K562 (cell line): Measurements from ENCODE around the gene EFNA5. TPM values are rescaled to one million over a fixed set of nuclear protein-coding genes. Genes with fewer than 3 reads are reported as not detected.

Experiments used
- ATAC-seq: fragments of 200-7000 bp; cut with Tn5 transposase; 3 replicates; pipeline ENCODE4 v1.9.1; 2020; ENCODE audit warnings: moderate library complexity
- BruUV-seq: library from RNA; stranded (reverse); fragments of 400-500 nt; replicated peaks from 2 replicates; lab custom pipeline; 2021; lab: Mats Ljungman, UMichigan
- CTCF ChIA-PET: fragments of 300-600 bp; formaldehyde crosslinking; extraction: SDS; loops from one replicate; lab custom pipeline; 2021; ENCODE audit warnings: low intra/inter-chr PET ratio; lab: Yijun Ruan, JAX
- POLR2A ChIA-PET: fragments of 300-600, 350-650 bp; sonication (Branson Sonifier 250); formaldehyde crosslinking; extraction: SDS; loops from one replicate; lab custom pipeline; 2021; ENCODE audit warnings: antibody characterized with exemption, inconsistent platforms; lab: Yijun Ruan, JAX
- DNase-seq, 4 experiments: peaks; one replicate each; pipeline versions ENCODE4 v3.0.0 to v3.0.0-alpha.2; 2011 to 2018; ENCODE audit warnings: low spot score in 3 of 4, mixed read lengths in 3 of 4; ENCODE audit errors: extremely low read depth in 1 of 4
- FAIRE-seq: peaks from 2 replicates; lab custom pipeline; 2011; peaks lifted over from hg19 to GRCh38; lab: Jason Lieb, UNC
- H2AFZ ChIP-seq: 2 replicates; pipeline ENCODE4 v1.6.0; 2011; ENCODE audit warnings: low read depth, low read length, control low read depth, inconsistent platforms
- H3K27ac ChIP-seq: fragments of 200-600 bp; 3 replicates; pipeline ENCODE4 v1.8.0; 2011; ENCODE audit warnings: low read depth, mild to moderate bottlenecking, control low read depth, inconsistent platforms, low read length, moderate library complexity, mixed read lengths; ENCODE audit errors: extremely low read depth
- H3K27me3 ChIP-seq, 2 experiments: fragments of 300-600 bp in 1 of 2; 2 replicates in 1 of 2; 3 replicates in 1 of 2; pipeline versions ENCODE4 v1.6.0 to v1.8.0; 2011; ENCODE audit warnings: inconsistent platforms in 2 of 2, low read length in 2 of 2, mild to moderate bottlenecking in 1 of 2, mixed read lengths in 1 of 2, moderate library complexity in 1 of 2; ENCODE audit not compliant: control insufficient read depth in 2 of 2, insufficient read depth in 2 of 2
- H3K36me3 ChIP-seq: fragments of 300-600 bp; 3 replicates; pipeline ENCODE4 v1.8.0; 2011; ENCODE audit warnings: mild to moderate bottlenecking, low read length, inconsistent platforms; ENCODE audit not compliant: control insufficient read depth, insufficient read depth
- H3K4me1 ChIP-seq, 2 experiments: fragments of 200-600 bp in 1 of 2; replicated peaks in 1 of 2; 2 replicates in 1 of 2; 3 replicates in 1 of 2; pipeline versions ENCODE4 v1.5.1 to v1.8.0; 2011; ENCODE audit warnings: inconsistent platforms in 2 of 2, low read length in 2 of 2, mild to moderate bottlenecking in 1 of 2, mixed read lengths in 1 of 2, moderate library complexity in 1 of 2; ENCODE audit not compliant: control insufficient read depth in 2 of 2, insufficient read depth in 2 of 2
- H3K4me2 ChIP-seq: 2 replicates; pipeline ENCODE4 v1.6.1; 2011; ENCODE audit warnings: low read length, control low read depth, inconsistent platforms, mixed read lengths; ENCODE audit not compliant: insufficient read depth
- H3K4me3 ChIP-seq: fragments of 200-600 bp; sonication (generic), shearing (Covaris generic); 2 replicates; pipeline ENCODE4 v1.5.1; 2016; ENCODE audit warnings: control low read depth, inconsistent platforms
- H3K79me2 ChIP-seq: fragments of 200-600 bp; 3 replicates; pipeline ENCODE4 v1.8.0; 2011; ENCODE audit warnings: low read length, inconsistent platforms; ENCODE audit not compliant: control insufficient read depth, insufficient read depth
- H3K9ac ChIP-seq, 2 experiments: 2 replicates each; pipeline versions ENCODE4 v1.6.0 to v1.6.1; 2011; ENCODE audit warnings: low read depth in 2 of 2, low read length in 2 of 2, control low read depth in 1 of 2, inconsistent platforms in 1 of 2, mild to moderate bottlenecking in 1 of 2, mixed read lengths in 1 of 2; ENCODE audit not compliant: insufficient read depth in 1 of 2
- H3K9me1 ChIP-seq: one replicate; pipeline ENCODE4 v1.6.0; 2011; ENCODE audit warnings: inconsistent platforms, mild to moderate bottlenecking, low read length, moderate library complexity; ENCODE audit not compliant: control insufficient read depth, insufficient read depth
- H3K9me3 ChIP-seq: replicated peaks from 2 replicates; pipeline ENCODE4 v1.5.1; 2011; ENCODE audit warnings: low read depth, low read length, inconsistent platforms; ENCODE audit not compliant: control insufficient read depth, insufficient read depth
- H4K20me1 ChIP-seq: replicated peaks from 2 replicates; pipeline ENCODE4 v1.6.1; 2011; ENCODE audit warnings: low read length, inconsistent platforms, mixed read lengths; ENCODE audit not compliant: control insufficient read depth, insufficient read depth
- CTCFL ChIP-seq: IDR thresholded peaks from 2 replicates; pipeline ENCODE4 v1.6.1; 2011; ENCODE audit warnings: borderline replicate concordance, low read depth, mild to moderate bottlenecking, moderate library complexity, low read length; ENCODE audit not compliant: insufficient read depth, poor library complexity, severe bottlenecking
- DACH1 ChIP-seq: fragments of 450-650 bp; IDR thresholded peaks from 2 replicates; pipeline ENCODE4 v1.6.1; 2018; ENCODE audit not compliant: partially characterized antibody
- GMEB1 ChIP-seq: fragments of 250-450 bp; sonication (Bioruptor Pico); IDR thresholded peaks from 2 replicates; pipeline ENCODE4 v1.4.0; 2020; ENCODE audit warnings: mild to moderate bottlenecking
- HDAC2 ChIP-seq: fragments of 450-650 bp; IDR thresholded peaks from 2 replicates; pipeline ENCODE4 v1.6.1; 2016; ENCODE audit warnings: mild to moderate bottlenecking
- HNRNPLL ChIP-seq: fragments of 200-400 bp; formaldehyde crosslinking; IDR thresholded peaks from 2 replicates; pipeline ENCODE4 v1.6.1; 2017; ENCODE audit warnings: low read length, low read depth, mild to moderate bottlenecking; ENCODE audit not compliant: poor library complexity, severe bottlenecking
- NBN ChIP-seq: fragments of 450-650 bp; IDR thresholded peaks from 2 replicates; pipeline ENCODE4 v1.6.1; 2016; ENCODE audit warnings: low read depth, mild to moderate bottlenecking
- RBM22 ChIP-seq: fragments of 200-400 bp; formaldehyde crosslinking; IDR thresholded peaks from 2 replicates; pipeline ENCODE4 v1.6.1; 2018; ENCODE audit warnings: low read length, low read depth; ENCODE audit not compliant: poor library complexity, severe bottlenecking
- RBM34 ChIP-seq: fragments of 200-400 bp; formaldehyde crosslinking; IDR thresholded peaks from 2 replicates; pipeline ENCODE4 v1.6.1; 2018; ENCODE audit warnings: low read length, borderline replicate concordance; ENCODE audit not compliant: insufficient read depth
- RFX7 ChIP-seq: fragments of 250-450 bp; sonication (Bioruptor Pico); IDR thresholded peaks from 2 replicates; pipeline ENCODE4 v1.5.1; 2021; ENCODE audit warnings: mild to moderate bottlenecking
- TBP ChIP-seq: optimal IDR thresholded peaks from 2 replicates; pipeline ENCODE3; 2011; ENCODE audit warnings: low read depth, low read length, improper control_type of control experiment
- ZBTB12 ChIP-seq: fragments of 250-450 bp; sonication (Bioruptor Pico); IDR thresholded peaks from 2 replicates; pipeline ENCODE4 v1.4.0; 2020
- ZNF347 ChIP-seq: fragments of 450-650 bp; formaldehyde crosslinking; IDR thresholded peaks from 2 replicates; pipeline ENCODE4 v1.4.0; 2020; ENCODE audit warnings: low read depth, mild to moderate bottlenecking, moderate library complexity
- ZNF77 ChIP-seq: fragments of 250-450 bp; sonication (Bioruptor Pico); IDR thresholded peaks from 2 replicates; pipeline ENCODE4 v1.5.0; 2020
- in situ Hi-C: fragments of 300-500 bp; cut with MboI; formaldehyde crosslinking; loops from 4 replicates; pipeline ENCODE4 v1.15.0; 2018; ENCODE audit warnings: inconsistent platforms, mixed read lengths
- intact Hi-C: fragments of 100-400 bp; cut with micrococcal nuclease; formaldehyde crosslinking; loops from 2 replicates; pipeline ENCODE4 v1.14.2; 2022
- polyA plus RNA-seq, 8 experiments: library from polyadenylated mRNA; depleted of rRNA in 4 of 8; stranded (reverse) in 5 of 8; unstranded in 3 of 8; fragments of >200 nt; fragmentation: Nextera tagmentation in 2 of 8; fragmentation: Illumina TruSeq in 1 of 8; extraction: Ambion mirVana in 2 of 8; extraction: Trizol in 1 of 8; gene quantifications; 2 replicates each; pipeline versions ENCODE4 v1.2.1 to v1.2.3, GENCODE V29; 2011 to 2014; ENCODE audit warnings: inconsistent platforms in 1 of 8, missing spikeins in 1 of 8
- total RNA-seq, 7 experiments: library from RNA; depleted of rRNA in 6 of 7; stranded (reverse); fragments of >200 nt in 6 of 7; fragmentation: Illumina TruSeq in 2 of 7; extraction: Trizol in 2 of 7; gene quantifications; 2 replicates each; pipeline versions ENCODE4 v1.2.1 to v1.2.3, GENCODE V29; 2011 to 2021; ENCODE audit warnings: low replicate concordance in 1 of 7

The EFNA5 gene
- total and polyA plus RNA-seq, 9 of the 15 experiments (the other 6 are each of a cell fraction or from before 2014, with no cell fraction given): 0.20 TPM; not detected in 8

GRCh38 chr5:107478068-107478641, 192.6 kb downstream of the EFNA5 start (continued):
- no peak for TF ChIP-seq HNRNPLL
- no peak for TF ChIP-seq TBP

GRCh38 chr5:107477492-107477891, 193.2 kb downstream of the EFNA5 start:
- Histone ChIP-seq H3K9me3 (no peaks in the 10 kb centered on the region), H2AFZ (no peak overlapping the region), H3K4me3 (no peak overlapping the region), H3K36me3 (no peaks in the 10 kb centered on the region), H3K27ac (no peak overlapping the region), H3K4me2 (no peak overlapping the region), H4K20me1 (no peaks in the 10 kb centered on the region), H3K9ac (no peak overlapping the region), H3K79me2 (no peaks in the 10 kb centered on the region), H3K27me3 (no peaks in the 10 kb centered on the region), H3K4me1 (no peaks in the 10 kb centered on the region), H3K9me1 (no peaks in the 10 kb centered on the region)
- BruUV-seq: no TSS peak
- DNase-seq (no peak), FAIRE-seq (no peak), ATAC-seq (no peak)
- CTCF ChIA-PET: no interaction called here
- intact Hi-C loops: no loop called here
- in situ Hi-C loops: no loop called here
- POLR2A ChIA-PET: no interaction called here
- no peak for TF ChIP-seq ZNF347 (CRISPR knock-in tag)
- TF ChIP-seq HDAC2: no peak
- no peak for TF ChIP-seq RFX7
- TF ChIP-seq ZBTB12: no peak
- TF ChIP-seq GMEB1 (CRISPR knock-in tag): no peak
- no peak for TF ChIP-seq RBM22
- no peak for TF ChIP-seq RBM34
- TF ChIP-seq NBN: no peak
- TF ChIP-seq DACH1: no peak
- TF ChIP-seq ZNF77 (CRISPR knock-in tag): no peak
- TF ChIP-seq CTCFL: no peak
- TF ChIP-seq, all 486 proteins: peak for 0
